NCI-H187 treated with DMSO at 0.1 percent for 48 hours (cell line): ENCODE measurements around the gene LPAR2.

Experiments
- DNase-seq: peaks from one replicate; lab custom pipeline; 2025; lab: John Stamatoyannopoulos, UW

LPAR2 gene

GRCh38 chr19:19597809-19598306 lies 30.2 kb downstream of the LPAR2 start:
- DNase-seq = no peak

DNA sequence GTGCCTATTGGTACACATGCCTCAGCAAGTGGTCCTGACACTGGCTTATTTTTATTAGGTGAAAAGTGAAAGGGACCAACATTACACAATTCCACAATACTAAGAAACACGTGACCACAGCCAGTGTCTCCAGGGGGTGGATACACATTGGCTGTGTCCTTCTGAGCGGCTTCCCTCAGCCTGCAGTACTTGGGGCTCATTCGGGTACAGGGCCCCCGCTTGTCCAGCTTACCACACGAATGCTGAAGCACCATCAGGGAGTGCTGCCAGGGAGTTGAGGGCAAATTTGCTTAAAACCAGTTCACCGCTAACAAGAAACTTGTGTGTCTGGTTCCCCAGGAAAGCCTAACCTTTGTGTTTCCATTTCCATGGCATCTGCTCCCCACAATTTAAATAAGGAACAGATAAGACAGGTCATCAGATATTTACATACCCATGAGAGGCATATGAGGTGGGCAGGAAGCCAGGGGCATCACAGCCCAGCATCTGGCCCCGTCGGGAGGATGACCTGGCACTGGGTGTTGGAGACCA lies 32.8 kb downstream of the LPAR2 start:
- DNase-seq = no peak

DNA sequence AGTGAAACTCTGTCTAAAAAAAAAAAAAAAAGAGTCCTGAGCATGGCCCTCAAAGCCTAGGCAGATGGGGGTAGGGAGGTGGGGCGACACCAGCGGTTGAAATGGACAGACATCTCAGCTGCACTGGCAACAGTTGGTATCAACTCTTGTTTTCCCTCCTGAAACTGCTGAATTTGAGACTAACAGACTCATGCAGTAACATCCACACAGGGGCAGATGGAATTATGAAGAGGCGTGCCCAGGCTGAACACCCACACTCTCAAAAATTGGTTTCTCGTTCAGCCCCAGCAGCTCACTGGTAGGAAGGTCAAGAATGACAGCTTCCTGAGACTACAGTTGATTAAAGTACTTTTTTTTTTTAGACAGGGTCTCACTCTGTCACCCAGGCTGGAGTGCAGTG lies 33.6 kb downstream of the LPAR2 start:
- DNase-seq = no peak

DNA sequence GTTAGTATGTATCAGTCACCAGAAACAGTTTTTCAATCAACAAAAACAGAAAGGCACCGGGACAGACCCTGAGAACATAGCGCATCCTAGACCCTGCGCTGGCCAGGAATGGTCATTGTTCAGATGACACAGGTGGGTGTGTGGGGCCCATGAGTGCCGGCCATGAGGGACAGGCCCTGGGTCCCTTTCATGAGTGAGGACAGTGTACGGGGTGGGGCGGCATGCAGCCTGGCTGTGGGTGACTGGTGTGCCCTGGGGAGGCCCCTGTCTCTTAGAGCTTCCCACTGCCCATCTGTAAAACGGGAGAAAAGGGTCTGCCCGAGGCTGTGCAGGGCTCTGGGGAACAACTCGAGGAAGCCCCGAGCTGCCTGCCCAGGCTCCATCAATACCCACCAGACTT lies 35.3 kb downstream of the LPAR2 start:
- no peak for DNase-seq

- no peak for DNase-seq
These were observed 36.7 kb downstream of the LPAR2 start for GRCh38 chr19:19591133-19591825.

- no peak for DNase-seq
These were observed 39.5 kb downstream of the LPAR2 start for GRCh38 chr19:19588546-19588945.

GRCh38 chr19:19587771-19588170 lies 40.2 kb downstream of the LPAR2 start:
- DNase-seq = no peak

GRCh38 chr19:19584356-19584755 lies 43.7 kb downstream of the LPAR2 start:
- no peak for DNase-seq

DNA sequence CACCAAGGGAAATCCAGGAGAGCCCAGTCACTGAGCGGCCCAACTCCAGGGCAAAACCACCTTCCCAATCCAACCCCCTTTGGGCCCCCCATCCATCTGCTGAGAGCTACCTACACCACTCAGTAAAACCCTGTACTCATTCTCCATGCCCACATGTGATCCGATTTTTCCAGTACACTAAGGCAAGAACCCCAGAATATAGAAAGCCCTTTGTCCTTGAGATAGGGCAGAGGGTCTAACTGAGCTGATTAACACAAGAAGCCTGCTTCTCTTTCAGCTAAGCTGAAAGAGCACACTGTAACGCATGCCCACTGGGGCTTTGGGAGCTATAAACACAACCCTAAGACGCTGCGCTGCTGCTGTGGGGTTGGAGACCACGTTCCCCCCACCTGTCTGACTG lies 45.5 kb downstream of the LPAR2 start:
- no peak for DNase-seq

DNA sequence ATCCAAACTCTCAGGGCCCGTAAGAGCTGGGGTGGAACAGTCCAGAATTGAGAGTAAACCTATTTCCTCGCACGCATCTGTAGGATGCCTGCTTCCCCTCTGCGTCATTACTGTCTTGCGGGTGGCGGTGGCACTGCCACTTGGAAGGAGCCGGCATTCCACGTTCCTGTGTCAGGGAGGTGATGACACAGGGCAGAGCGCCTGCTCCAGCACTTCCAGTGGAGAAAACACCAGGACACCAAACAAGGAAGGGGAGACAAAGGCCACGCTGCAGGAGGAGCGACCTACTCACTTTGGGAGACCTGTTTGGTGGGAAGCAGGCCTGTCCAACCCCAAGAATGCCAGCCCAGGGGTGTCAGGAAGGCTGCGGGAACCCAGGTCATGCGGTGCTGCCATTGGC lies 46.6 kb downstream of the LPAR2 start:
- no peak for DNase-seq

DNA sequence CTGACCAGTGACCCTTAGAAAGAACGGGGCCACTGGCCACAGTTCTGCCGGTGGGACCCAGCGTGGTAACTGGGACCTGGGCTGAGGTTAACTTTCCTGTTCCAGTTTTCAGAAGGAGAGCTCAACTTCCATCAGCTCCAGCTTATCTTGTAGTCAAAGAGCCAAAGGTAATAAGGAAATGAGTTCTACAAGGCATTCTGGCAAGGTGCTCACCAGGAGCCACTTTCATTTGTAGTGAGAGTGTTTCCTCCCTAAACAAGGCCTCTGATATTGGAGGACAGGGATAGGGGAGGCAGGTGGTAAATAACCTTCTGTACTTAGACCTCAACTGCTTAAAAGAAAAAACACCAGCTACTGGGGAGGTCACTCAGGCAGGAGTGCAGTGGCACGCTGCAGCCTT lies 47.6 kb downstream of the LPAR2 start:
- DNase-seq = no peak

DNA sequence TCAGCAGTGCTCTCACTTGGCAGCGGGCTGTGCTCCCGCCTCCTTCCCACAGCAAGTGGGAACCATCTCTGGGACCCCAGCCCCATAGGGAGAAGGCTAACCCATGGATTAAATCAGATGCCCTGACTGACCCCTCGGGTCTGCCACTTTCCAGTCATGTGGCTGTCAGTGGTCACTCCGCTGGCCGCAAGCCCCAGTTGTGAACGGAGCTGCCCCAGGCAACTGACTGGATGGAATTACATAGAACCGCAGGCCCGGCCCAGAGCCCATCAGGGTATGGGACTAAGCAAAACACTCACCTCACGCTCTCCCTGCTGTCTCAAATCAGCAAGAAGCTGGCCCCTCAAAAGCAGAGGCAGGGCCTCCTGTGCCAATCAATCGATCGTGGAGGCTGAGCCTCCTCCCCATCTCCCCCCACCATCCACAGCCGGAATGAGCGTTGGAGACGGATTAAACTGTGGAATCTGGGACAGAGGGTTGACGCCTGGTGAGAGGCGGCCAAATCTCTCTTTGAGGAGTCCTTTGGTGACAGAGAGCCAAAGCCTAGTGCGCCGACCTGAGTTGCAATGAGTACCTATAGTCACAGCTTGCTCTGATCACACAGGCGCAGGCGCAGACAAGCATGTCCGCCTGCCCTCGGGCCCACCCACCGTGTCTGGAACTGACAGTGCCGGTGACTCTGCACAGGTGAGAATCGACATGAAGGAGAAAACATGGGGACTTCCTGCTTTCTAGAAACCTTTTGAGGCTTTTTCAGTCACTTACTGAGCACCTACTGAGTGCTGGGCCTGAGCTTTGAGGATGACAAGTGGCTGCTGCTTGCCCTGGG lies 48.3 kb downstream of the LPAR2 start:
- DNase-seq = no peak

GRCh38 chr19:19578252-19578651 lies 49.8 kb downstream of the LPAR2 start:
- no peak for DNase-seq

- DNase-seq = no peak
These were observed 52.6 kb downstream of the LPAR2 start for GRCh38 chr19:19575411-19575810.
